RWPE2 (cell line): ENCODE results near the gene EVI2B.
A peak's percentile ranks its signal among the peaks of the same experiment; 100 is the strongest.
"Not testable (repeated sequence)": the region's sequence is repeated elsewhere in the genome, so short reads cannot be mapped to it uniquely, and the experiment has no call there.

ENCODE experiments used
- ATAC-seq: fragments of 200-7000 bp; cut with Tn5 transposase; 3 replicates; pipeline ENCODE4 v1.9.1; 2021; ENCODE audit warnings: low read depth
- DNase-seq: peaks from one replicate; pipeline ENCODE4 v3.0.0-alpha.2; 2020; ENCODE audit warnings: low spot score
- H3K27ac ChIP-seq: fragments of 450-650 bp; 2 replicates; pipeline ENCODE4 v1.5.1; 2017; ENCODE audit warnings: mild to moderate bottlenecking; ENCODE audit not compliant: poor library complexity, severe bottlenecking
- H3K27me3 ChIP-seq: fragments of 250-450 bp; sonication (Bioruptor Pico); 2 replicates; pipeline ENCODE4 v1.5.1; 2021; ENCODE audit warnings: mild to moderate bottlenecking, moderate library complexity; ENCODE audit not compliant: insufficient read depth, poor library complexity, severe bottlenecking
- H3K36me3 ChIP-seq: fragments of 250-450 bp; sonication (Bioruptor Pico); 2 replicates; pipeline ENCODE4 v1.5.1; 2020; ENCODE audit warnings: low read depth, mild to moderate bottlenecking, moderate library complexity
- H3K4me1 ChIP-seq: fragments of 250-450 bp; sonication (Bioruptor Pico); 2 replicates; pipeline ENCODE4 v1.5.1; 2021; ENCODE audit warnings: mild to moderate bottlenecking, moderate library complexity; ENCODE audit not compliant: insufficient read depth, poor library complexity, severe bottlenecking
- H3K4me3 ChIP-seq: fragments of 250-450 bp; sonication (Bioruptor Pico); 2 replicates; pipeline ENCODE4 v1.5.1; 2021; ENCODE audit warnings: mild to moderate bottlenecking, moderate library complexity; ENCODE audit not compliant: severe bottlenecking
- H3K9me3 ChIP-seq: fragments of 250-450 bp; sonication (Bioruptor Pico); 2 replicates; pipeline ENCODE4 v1.5.1; 2021; ENCODE audit warnings: mild to moderate bottlenecking, moderate library complexity; ENCODE audit not compliant: severe bottlenecking
- CTCF ChIP-seq: fragments of 450-650 bp; IDR thresholded peaks from one replicate; pipeline ENCODE4 v1.5.1; 2017; ENCODE audit warnings: mild to moderate bottlenecking, moderate library complexity; ENCODE audit not compliant: poor library complexity, severe bottlenecking

EVI2B gene

GRCh38 chr17:31318298-31318801 lies 4.5 kb upstream of the EVI2B start:
- no peak overlapping the region for H3K27ac ChIP-seq
- ATAC-seq: peak; percentile 40; the same call in 1 of the 3 replicates

GRCh38 chr17:31314782-31315100 lies 887 bp upstream of the EVI2B start:
- 0 out of 2 replicates have a peak, but pooled peaks cover 12% of the 10 kb centered on the region for H3K36me3 ChIP-seq
- peak overlapping the region; percentile 89 for H3K27ac ChIP-seq

More at GRCh38 chr17:31318298-31318801, 4.5 kb upstream of the EVI2B start:
- Histone ChIP-seq H3K4me3 (no peak overlapping the region), H3K9me3 (no peaks in the 10 kb centered on the region), H3K4me1 (peaks cover 46% of the 10 kb centered on the region), H3K27me3 (no peaks in the 10 kb centered on the region), H3K36me3 (0 out of 2 replicates have a peak, but pooled peaks cover 19% of the 10 kb centered on the region)
- DNase-seq: no peak
- no peak for TF ChIP-seq CTCF

GRCh38 chr17:31312223-31312622 lies 1.6 kb downstream of the EVI2B start:
- ATAC-seq, H3K27me3 ChIP-seq, H3K4me3 ChIP-seq, H3K9me3 ChIP-seq, DNase-seq: not testable (repeated sequence)
- peaks cover 26% of the 10 kb centered on the region for H3K4me1 ChIP-seq
- H3K27ac ChIP-seq: peak overlapping the region; percentile 89
- 0 out of 2 replicates have a peak, but pooled peaks cover 12% of the 10 kb centered on the region for H3K36me3 ChIP-seq

More at GRCh38 chr17:31314782-31315100, 887 bp upstream of the EVI2B start:
- Histone ChIP-seq H3K27me3 (no peaks in the 10 kb centered on the region), H3K4me3 (no peak overlapping the region), H3K4me1 (peaks cover 39% of the 10 kb centered on the region), H3K9me3 (no peaks in the 10 kb centered on the region)
- no peak for ATAC-seq
- TF ChIP-seq CTCF: no peak
- no peak for DNase-seq

- Histone ChIP-seq H3K36me3 (0 out of 2 replicates have a peak, but pooled peaks cover 12% of the 10 kb centered on the region), H3K27me3 (no peaks in the 10 kb centered on the region), H3K4me1 (peaks cover 26% of the 10 kb centered on the region), H3K27ac (no peak overlapping the region), H3K9me3 (no peaks in the 10 kb centered on the region), H3K4me3 (no peak overlapping the region)
- DNase-seq: no peak
- no peak for TF ChIP-seq CTCF
- ATAC-seq: no peak
These were observed 2.3 kb downstream of the EVI2B start for GRCh38 chr17:31311526-31311925.

GRCh38 chr17:31310886-31311285 lies 3.0 kb downstream of the EVI2B start:
- no peak overlapping the region for H3K4me3 ChIP-seq

More at GRCh38 chr17:31310886-31311285, 3.0 kb downstream of the EVI2B start:
- ATAC-seq: no peak
- TF ChIP-seq CTCF: no peak
- Histone ChIP-seq H3K27me3 (no peaks in the 10 kb centered on the region), H3K36me3 (0 out of 2 replicates have a peak, but pooled peaks cover 12% of the 10 kb centered on the region), H3K4me1 (peaks cover 26% of the 10 kb centered on the region), H3K27ac (no peak overlapping the region), H3K9me3 (no peaks in the 10 kb centered on the region)
- DNase-seq: no peak
